ENCODE measurements around the gene COQ5. TPM values are rescaled to one million over a fixed set of nuclear protein-coding genes. Genes with fewer than 3 reads are reported as not detected.
A peak's percentile ranks its signal among the peaks of the same experiment; 100 is the strongest.
"Not testable (repeated sequence)": the region's sequence is repeated elsewhere in the genome, so short reads cannot be mapped to it uniquely, and the experiment has no call there.

COQ5 gene
- total RNA-seq, 1 donor from 2014 or later, result 45.9 TPM

GRCh38 chr12:120529641-120530417, 871 bp upstream of the COQ5 start:
- DNase-seq, result peak; percentile 62

GRCh38 chr12:120522568-120522967, 6.4 kb downstream of the COQ5 start:
- DNase-seq, result no peak

GRCh38 chr12:120519324-120519723, 9.6 kb downstream of the COQ5 start:
- not testable (repeated sequence) for DNase-seq

- no peak for DNase-seq
These were observed 13.5 kb downstream of the COQ5 start for GRCh38 chr12:120515496-120515895.

GRCh38 chr12:120514002-120514401, 15.0 kb downstream of the COQ5 start:
- no peak for DNase-seq

GRCh38 chr12:120508537-120508936, 20.4 kb downstream of the COQ5 start:
- DNase-seq, result no peak

GRCh38 chr12:120504587-120504986, 24.4 kb downstream of the COQ5 start:
- no peak for DNase-seq

GRCh38 chr12:120500581-120500980, 28.4 kb downstream of the COQ5 start:
- DNase-seq, result no peak

GRCh38 chr12:120498870-120499515, 30.0 kb downstream of the COQ5 start:
- no peak for DNase-seq

- no peak for DNase-seq
These were observed 31.3 kb downstream of the COQ5 start for GRCh38 chr12:120497524-120498150.

GRCh38 chr12:120496413-120497340, 32.3 kb downstream of the COQ5 start:
- peak; percentile 79 for DNase-seq

GRCh38 chr12:120495731-120496412, 33.1 kb downstream of the COQ5 start, which contains the start of gene DYNLL1:
DYNLL1 (plus strand) TSS chr12:120496113; CDS start chr12:120496422, 309 bp downstream.
- DNase-seq, result peak; percentile 99

- DNase-seq, result peak; percentile 38
These were observed 33.7 kb downstream of the COQ5 start for GRCh38 chr12:120495186-120495730.

GRCh38 chr12:120490833-120491512, 38.0 kb downstream of the COQ5 start:
- no peak for DNase-seq

GRCh38 chr12:120490325-120490724, 38.6 kb downstream of the COQ5 start:
- no peak for DNase-seq

- DNase-seq, result no peak
These were observed 39.9 kb downstream of the COQ5 start for GRCh38 chr12:120489018-120489417.

- DNase-seq, result no peak
These were observed 40.8 kb downstream of the COQ5 start for GRCh38 chr12:120488057-120488640.

GRCh38 chr12:120487552-120487951, 41.4 kb downstream of the COQ5 start:
- not testable (repeated sequence) for DNase-seq

GRCh38 chr12:120485961-120486881, 42.7 kb downstream of the COQ5 start:
- no peak for DNase-seq
